ENCODE results near the gene OPTN. TPM values are rescaled to one million over a fixed set of nuclear protein-coding genes. Genes with fewer than 3 reads are reported as not detected.

Gene OPTN
- total and polyA plus RNA-seq, 2 of the 8 experiments (the other 6 are each of a cell fraction or from before 2014, with no cell fraction given) = 4.8 to 20.1 TPM

GRCh38 chr10:13139676-13140075 is 39.7 kb downstream of the OPTN start:
- peaks cover 0 to 11% (median 6%) of the 10 kb centered on the region in 4 experiments; a peak in 5 of 8 replicates for H3K36me3 ChIP-seq (ENCODE audit: control insufficient read depth in 2 of 4, insufficient read depth in 4 of 4, low read length in 3 of 4)
- no peak overlapping the region for H3K56ac ChIP-seq (replicated peaks; ENCODE audit: insufficient read length, low read depth, low read length)
- no peak overlapping the region for H4K5ac ChIP-seq (ENCODE audit: insufficient read length, low read depth, low read length)
- no peaks in the 10 kb centered on the region for H3K9me3 ChIP-seq (ENCODE audit: insufficient read depth in 2 of 2, low read depth in 1 of 2, low read length in 1 of 2)
- H3K18ac ChIP-seq (ENCODE audit: extremely low read depth, low read length) = no peak overlapping the region; the same call in 1 of the 2 replicates
- no peak overlapping the region for H3K27ac ChIP-seq (ENCODE audit: low read depth, low read length)
- POLR2A ChIA-PET (ENCODE audit: partially characterized antibody) = interaction anchor here (1.2 kb wide), 1 partner anchor 28 kb away, joined by 3 read pairs; no protein-coding TSS in a partner anchor
- no peak overlapping the region for H2AFZ ChIP-seq (ENCODE audit: low read length)
- H3K9ac ChIP-seq (replicated peaks in 1 of 4; ENCODE audit: extremely low read depth in 1 of 4, low read depth in 3 of 4, low read length in 3 of 4) = no peak overlapping the region
- no peak overlapping the region for H2BK5ac ChIP-seq (ENCODE audit: low read depth, low read length)
- no peak overlapping the region for H3K23ac ChIP-seq (ENCODE audit: insufficient read length)
- H2BK12ac ChIP-seq (ENCODE audit: low read depth, low read length) = no peak overlapping the region
- CTCF ChIA-PET (ENCODE audit: partially characterized antibody) = no interaction called here
- H2BK20ac ChIP-seq (ENCODE audit: low read length) = peak overlapping the region; percentile 77; the same call in 1 of the 2 replicates
- no peak overlapping the region for H4K91ac ChIP-seq (replicated peaks; ENCODE audit: insufficient read length, low read length)
- DNase-seq (ENCODE audit: low read depth in 1 of 2, low spot score in 2 of 2) = no peak
- H4K8ac ChIP-seq (ENCODE audit: extremely low read depth, insufficient read depth, low read length) = no peak overlapping the region
- no peak overlapping the region for H2AK5ac ChIP-seq (ENCODE audit: low read depth, low read length)
- H3K79me1 ChIP-seq (ENCODE audit: low read depth, low read length) = no peaks in the 10 kb centered on the region
- no peak for FAIRE-seq
- no peak overlapping the region for H2BK15ac ChIP-seq (ENCODE audit: low read length)
- no peaks in the 10 kb centered on the region for H3K27me3 ChIP-seq (replicated peaks in 1 of 4; ENCODE audit: control insufficient read depth in 3 of 4, extremely low read depth in 1 of 4, insufficient read depth in 3 of 4, low read length in 3 of 4)
- H3K4ac ChIP-seq (replicated peaks; ENCODE audit: insufficient read length, low read depth, low read length) = no peak overlapping the region
- 95% methylated on average over 2 of the region's 2 CpGs; no CpG with 5 or more reads in 1 of the 2 experiments for WGBS, 2 experiments (ENCODE audit: extremely low coverage in 1 of 2, insufficient coverage in 1 of 2, insufficient read length in 1 of 2, insufficient replicate concordance in 2 of 2, low coverage in 1 of 2, low lambda C conversion rate in 2 of 2, missing lambda C conversion rate in 1 of 2)
- no peaks in the 10 kb centered on the region for H3K23me2 ChIP-seq (ENCODE audit: low read depth, low read length)
- no peaks in the 10 kb centered on the region for H4K20me1 ChIP-seq (replicated peaks in 1 of 2; ENCODE audit: control insufficient read depth in 1 of 2, insufficient read depth in 2 of 2, low read length in 2 of 2)
- no peak overlapping the region for H3K14ac ChIP-seq (ENCODE audit: insufficient read length)
- H3K4me3 ChIP-seq (ENCODE audit: extremely low read depth in 1 of 4, insufficient read depth in 2 of 4, low read depth in 3 of 4, low read length in 4 of 4) = no peak overlapping the region
- peaks cover 0 to 8% (median 2%) of the 10 kb centered on the region in 4 experiments; a peak in 3 of 7 replicates for H3K4me1 ChIP-seq (replicated peaks in 1 of 4; ENCODE audit: control insufficient read depth in 3 of 4, insufficient read depth in 4 of 4, low read length in 3 of 4)
- no peak overlapping the region for H2BK120ac ChIP-seq (replicated peaks; ENCODE audit: low read depth, low read length)
- no peak overlapping the region; a peak in 1 of 4 replicates for H3K4me2 ChIP-seq (ENCODE audit: insufficient read depth in 1 of 2, low read depth in 2 of 2, low read length in 2 of 2)
- no peaks in the 10 kb centered on the region for H3K79me2 ChIP-seq (ENCODE audit: control insufficient read depth in 1 of 2, insufficient read depth in 2 of 2, low read length in 2 of 2)
- TF ChIP-seq JUN (IDR thresholded peaks at IDR 0.05; ENCODE audit: low read depth, low read length) (no peak), RAD21 (IDR thresholded peaks at IDR 0.05 in 1 of 2, conservative IDR thresholded peaks at IDR 0.05 in 1 of 2; ENCODE audit: low read depth in 2 of 2, low read length in 2 of 2) (no peak), KDM4A (IDR thresholded peaks at IDR 0.05; ENCODE audit: low read depth, low read length, severe bottlenecking) (no peak), JUND (IDR thresholded peaks at IDR 0.05; ENCODE audit: low read length) (no peak), BRCA1 (IDR thresholded peaks at IDR 0.05; ENCODE audit: low read depth, low read length) (no peak), EP300 (IDR thresholded peaks at IDR 0.05; ENCODE audit: borderline replicate concordance in 1 of 2, low read depth in 2 of 2, low read length in 2 of 2) (no peak), RNF2 (IDR thresholded peaks at IDR 0.05; ENCODE audit: borderline replicate concordance, low read depth, low read length, missing control alignments, poor library complexity, severe bottlenecking) (no peak), SP2 (IDR thresholded peaks at IDR 0.05; ENCODE audit: low read length) (no peak), CTBP2 (IDR thresholded peaks at IDR 0.05; ENCODE audit: borderline replicate concordance, insufficient read depth, insufficient read length, low read length) (no peak), MAFK (IDR thresholded peaks at IDR 0.05; ENCODE audit: low read depth, low read length) (no peak), RBBP5 (IDR thresholded peaks at IDR 0.05; ENCODE audit: borderline replicate concordance, low read depth, low read length) (no peak), BACH1 (IDR thresholded peaks at IDR 0.05; ENCODE audit: low read length) (no peak), YY1 (IDR thresholded peaks at IDR 0.05; ENCODE audit: low read depth, low read length) (no peak), CBX5 (IDR thresholded peaks at IDR 0.05; ENCODE audit: low read depth, low read length) (no peak)

All from H1 (cell line).